ENCODE measurements around the gene DOCK8.

DNA sequence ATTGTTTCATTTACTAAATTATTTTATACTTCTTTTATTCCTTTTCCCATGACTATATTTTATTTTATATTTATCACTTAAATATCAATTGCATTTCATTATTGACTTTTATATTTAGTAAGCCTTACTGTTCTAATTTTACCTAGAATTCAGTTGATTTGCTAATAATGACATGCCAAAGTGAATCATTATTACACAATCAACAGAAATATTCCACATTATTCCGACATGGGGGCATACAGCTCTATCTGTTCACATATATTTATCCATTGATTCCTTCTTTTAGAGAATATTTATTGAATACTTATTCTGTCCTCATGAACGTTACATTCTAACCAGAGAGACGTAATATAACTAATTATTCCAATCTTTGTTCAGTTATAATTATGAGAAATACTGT is 221.8 kb downstream of the DOCK8 start:
- TF ChIP-seq, protein P1, sequence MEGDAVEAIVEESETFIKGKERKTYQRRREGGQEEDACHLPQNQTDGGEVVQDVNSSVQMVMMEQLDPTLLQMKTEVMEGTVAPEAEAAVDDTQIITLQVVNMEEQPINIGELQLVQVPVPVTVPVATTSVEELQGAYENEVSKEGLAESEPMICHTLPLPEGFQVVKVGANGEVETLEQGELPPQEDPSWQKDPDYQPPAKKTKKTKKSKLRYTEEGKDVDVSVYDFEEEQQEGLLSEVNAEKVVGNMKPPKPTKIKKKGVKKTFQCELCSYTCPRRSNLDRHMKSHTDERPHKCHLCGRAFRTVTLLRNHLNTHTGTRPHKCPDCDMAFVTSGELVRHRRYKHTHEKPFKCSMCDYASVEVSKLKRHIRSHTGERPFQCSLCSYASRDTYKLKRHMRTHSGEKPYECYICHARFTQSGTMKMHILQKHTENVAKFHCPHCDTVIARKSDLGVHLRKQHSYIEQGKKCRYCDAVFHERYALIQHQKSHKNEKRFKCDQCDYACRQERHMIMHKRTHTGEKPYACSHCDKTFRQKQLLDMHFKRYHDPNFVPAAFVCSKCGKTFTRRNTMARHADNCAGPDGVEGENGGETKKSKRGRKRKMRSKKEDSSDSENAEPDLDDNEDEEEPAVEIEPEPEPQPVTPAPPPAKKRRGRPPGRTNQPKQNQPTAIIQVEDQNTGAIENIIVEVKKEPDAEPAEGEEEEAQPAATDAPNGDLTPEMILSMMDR (conservative IDR thresholded peaks at IDR 0.05): no peak
- TF ChIP-seq ZFX (IDR thresholded peaks at IDR 0.05): no peak

Data from C4-2B (cell line).